Measurements from ENCODE around the gene EPS8.

Gene EPS8

DNA sequence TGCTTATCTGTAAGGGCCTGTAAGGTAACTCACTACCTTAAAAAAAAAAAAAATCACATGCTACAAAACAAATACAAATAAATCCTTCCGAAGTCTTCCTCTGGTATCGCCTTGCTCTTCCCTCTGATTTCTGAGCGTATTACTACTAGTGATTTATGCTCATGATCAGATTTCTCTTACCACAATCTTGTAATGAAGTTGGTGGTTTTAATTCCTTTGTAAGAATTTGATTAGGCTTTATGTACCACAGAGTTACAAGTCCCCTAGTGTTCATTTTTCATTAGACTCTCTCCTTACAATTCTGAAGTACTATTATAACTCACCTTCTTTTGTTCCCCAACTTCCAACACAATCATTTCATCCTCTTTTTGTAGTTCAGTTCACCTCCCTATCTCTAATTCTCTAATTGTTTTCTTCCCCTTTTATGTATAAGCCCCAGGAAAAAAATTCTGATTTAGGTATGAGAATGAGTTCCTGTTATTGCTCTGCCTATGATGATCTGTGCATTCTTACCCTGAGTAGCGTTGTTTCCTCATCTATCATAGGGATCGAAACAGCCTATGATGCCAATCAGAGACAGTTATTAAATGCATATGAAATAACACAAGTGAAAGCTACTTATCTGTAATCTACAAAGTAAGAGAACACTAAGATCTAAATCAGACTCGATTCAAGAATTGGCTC is 81.5 kb downstream of the EPS8 start:
- H3K27me3 ChIP-seq (replicated peaks): no peaks in the 10 kb centered on the region
- in situ Hi-C loops (cut with HindIII; ENCODE audit: low pct_ligation_motif_present, low sequenced_read_pairs): no loop called here
- TF ChIP-seq, protein P1, sequence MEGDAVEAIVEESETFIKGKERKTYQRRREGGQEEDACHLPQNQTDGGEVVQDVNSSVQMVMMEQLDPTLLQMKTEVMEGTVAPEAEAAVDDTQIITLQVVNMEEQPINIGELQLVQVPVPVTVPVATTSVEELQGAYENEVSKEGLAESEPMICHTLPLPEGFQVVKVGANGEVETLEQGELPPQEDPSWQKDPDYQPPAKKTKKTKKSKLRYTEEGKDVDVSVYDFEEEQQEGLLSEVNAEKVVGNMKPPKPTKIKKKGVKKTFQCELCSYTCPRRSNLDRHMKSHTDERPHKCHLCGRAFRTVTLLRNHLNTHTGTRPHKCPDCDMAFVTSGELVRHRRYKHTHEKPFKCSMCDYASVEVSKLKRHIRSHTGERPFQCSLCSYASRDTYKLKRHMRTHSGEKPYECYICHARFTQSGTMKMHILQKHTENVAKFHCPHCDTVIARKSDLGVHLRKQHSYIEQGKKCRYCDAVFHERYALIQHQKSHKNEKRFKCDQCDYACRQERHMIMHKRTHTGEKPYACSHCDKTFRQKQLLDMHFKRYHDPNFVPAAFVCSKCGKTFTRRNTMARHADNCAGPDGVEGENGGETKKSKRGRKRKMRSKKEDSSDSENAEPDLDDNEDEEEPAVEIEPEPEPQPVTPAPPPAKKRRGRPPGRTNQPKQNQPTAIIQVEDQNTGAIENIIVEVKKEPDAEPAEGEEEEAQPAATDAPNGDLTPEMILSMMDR (IDR thresholded peaks at IDR 0.05; ENCODE audit: low read depth, low read length, missing control alignments): no peak
- no peak for DNase-seq
- H3K4me3 ChIP-seq (ENCODE audit: low read depth, low read length): no peak overlapping the region
- H3K27ac ChIP-seq: no peak overlapping the region
- H3K36me3 ChIP-seq (replicated peaks): no peaks in the 10 kb centered on the region

DNA sequence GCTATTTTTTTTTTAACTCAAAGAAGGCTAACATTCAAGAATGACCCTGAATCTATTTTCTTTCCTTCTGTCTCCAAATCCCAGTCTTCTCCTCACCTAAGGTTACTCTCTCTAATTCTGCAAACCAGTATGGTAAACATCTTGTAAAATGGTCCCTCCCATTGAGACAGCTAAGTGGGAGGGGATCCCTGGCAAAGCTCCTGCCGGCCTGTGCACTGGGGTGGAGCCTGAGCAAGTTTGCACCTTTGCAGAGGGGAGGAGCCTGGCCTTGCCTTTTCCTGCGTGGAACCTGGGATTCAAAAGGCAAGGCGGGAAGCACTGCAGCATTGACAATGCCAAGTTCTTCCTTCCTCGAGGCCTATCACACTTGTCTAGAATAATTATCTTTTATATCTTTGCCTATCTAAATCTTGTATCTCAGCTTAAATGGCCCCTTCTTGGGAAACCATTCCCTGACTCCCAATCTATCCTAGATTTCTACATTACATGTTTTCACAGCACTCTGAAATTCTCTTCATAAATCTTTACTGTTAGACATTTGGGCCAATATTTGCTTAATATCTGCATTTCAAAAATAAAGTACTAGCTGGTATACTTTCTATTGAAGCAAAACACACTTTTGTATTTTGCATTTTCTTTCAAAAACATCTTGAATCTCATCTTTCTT is 83.0 kb downstream of the EPS8 start:
- no peak overlapping the region for H3K27ac ChIP-seq
- in situ Hi-C loops (cut with HindIII; ENCODE audit: low pct_ligation_motif_present, low sequenced_read_pairs): no loop called here
- TF ChIP-seq, protein P1 (IDR thresholded peaks at IDR 0.05; ENCODE audit: low read depth, low read length, missing control alignments): no peak
- no peaks in the 10 kb centered on the region for H3K27me3 ChIP-seq (replicated peaks)
- no peak overlapping the region for H3K4me3 ChIP-seq (ENCODE audit: low read depth, low read length)
- DNase-seq: no peak
- no peaks in the 10 kb centered on the region for H3K36me3 ChIP-seq (replicated peaks)

DNA sequence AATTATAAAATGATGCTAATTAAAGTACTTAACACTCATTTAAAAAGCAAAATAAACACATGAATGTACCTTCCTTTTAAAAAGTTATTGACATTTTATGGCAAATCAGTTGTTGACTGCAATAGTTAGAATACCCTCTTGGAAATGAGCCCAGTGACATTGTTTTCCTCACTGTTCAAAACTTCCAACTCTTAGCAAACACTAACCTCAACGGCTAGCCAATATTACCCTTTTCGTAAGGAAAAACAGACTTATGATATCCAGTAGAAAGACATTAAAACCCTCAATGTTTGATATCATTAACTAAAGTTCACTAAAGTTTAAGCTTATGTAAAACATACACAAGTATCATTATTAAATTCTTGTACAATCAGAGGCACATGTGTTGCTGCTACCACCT is 83.6 kb downstream of the EPS8 start:
- Histone ChIP-seq H3K27ac (no peak overlapping the region), H3K27me3 (replicated peaks) (no peaks in the 10 kb centered on the region), H3K36me3 (replicated peaks) (no peaks in the 10 kb centered on the region), H3K4me3 (ENCODE audit: low read depth, low read length) (no peak overlapping the region)
- TF ChIP-seq, protein P1 (IDR thresholded peaks at IDR 0.05; ENCODE audit: low read depth, low read length, missing control alignments): no peak
- in situ Hi-C loops (cut with HindIII; ENCODE audit: low pct_ligation_motif_present, low sequenced_read_pairs): no loop called here
- no peak for DNase-seq

DNA sequence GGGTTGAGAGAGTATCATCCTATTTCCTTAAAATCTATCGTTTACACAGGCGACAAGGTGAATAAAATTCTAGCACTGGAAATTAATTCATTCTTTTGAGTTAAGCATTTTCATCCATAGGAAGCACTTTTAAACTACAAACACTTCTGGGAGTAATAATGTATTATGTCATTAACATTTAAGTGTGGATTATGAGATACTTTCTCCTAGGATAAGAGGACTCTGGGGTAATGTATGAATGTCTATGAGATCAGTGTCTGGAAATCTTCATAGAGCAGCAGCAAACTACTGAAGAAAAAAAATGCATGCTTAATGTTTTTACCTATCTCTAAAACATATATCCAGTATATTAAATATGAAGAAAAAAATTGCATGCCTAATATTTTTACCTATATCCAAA is 86.9 kb downstream of the EPS8 start:
- no peak for DNase-seq
- TF ChIP-seq, protein P1 (IDR thresholded peaks at IDR 0.05; ENCODE audit: low read depth, low read length, missing control alignments): no peak
- Histone ChIP-seq H3K27me3 (replicated peaks) (no peaks in the 10 kb centered on the region), H3K27ac (peak overlapping the region; percentile 74), H3K4me3 (ENCODE audit: low read depth, low read length) (no peak overlapping the region), H3K36me3 (replicated peaks) (no peaks in the 10 kb centered on the region)
- in situ Hi-C loops (cut with HindIII; ENCODE audit: low pct_ligation_motif_present, low sequenced_read_pairs): no loop called here

DNA sequence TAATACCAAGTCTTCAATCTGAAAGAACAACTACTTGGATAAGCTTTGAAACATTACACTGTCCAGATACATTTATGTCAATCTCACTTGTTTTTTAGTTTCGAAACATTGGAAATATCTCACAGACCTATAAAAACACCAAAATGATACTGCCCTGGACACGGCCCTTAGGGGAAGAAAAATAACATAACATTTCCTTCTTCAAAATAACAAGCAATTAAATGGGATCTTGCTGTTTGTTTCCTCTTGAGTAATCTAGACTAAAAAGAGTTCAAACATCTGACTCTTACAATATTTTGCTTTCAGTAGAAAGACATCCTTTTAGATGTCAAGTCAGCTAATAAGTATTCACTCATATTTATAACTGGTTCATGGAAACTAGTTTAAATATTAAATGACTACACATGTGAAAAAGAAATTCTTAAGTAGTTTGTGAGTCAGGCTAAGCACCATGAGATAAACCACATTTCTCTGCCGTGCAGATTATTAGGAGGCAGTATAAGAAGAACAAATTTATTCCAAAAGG is 87.5 kb downstream of the EPS8 start:
- Histone ChIP-seq H3K36me3 (replicated peaks) (no peaks in the 10 kb centered on the region), H3K27me3 (replicated peaks) (no peaks in the 10 kb centered on the region), H3K27ac (peak overlapping the region; percentile 74), H3K4me3 (ENCODE audit: low read depth, low read length) (no peak overlapping the region)
- peak; percentile 44 for DNase-seq
- in situ Hi-C loops (cut with HindIII; ENCODE audit: low pct_ligation_motif_present, low sequenced_read_pairs): no loop called here
- TF ChIP-seq, protein P1 (IDR thresholded peaks at IDR 0.05; ENCODE audit: low read depth, low read length, missing control alignments): no peak

All from brain microvascular endothelial cell (primary cell).